GM12878 (cell line): Measurements from ENCODE around the gene OR6Y1. TPM values are rescaled to one million over a fixed set of nuclear protein-coding genes. Genes with fewer than 3 reads are reported as not detected.

Source experiments
- ATAC-seq: fragments of 200-7000 bp; cut with Tn5 transposase; 3 replicates; pipeline ENCODE4 v1.9.1; 2020; ENCODE audit warnings: mild to moderate bottlenecking, moderate library complexity
- BruUV-seq: library from RNA; stranded (reverse); fragments of 400-500 nt; replicated peaks from 2 replicates; lab custom pipeline; 2021; lab: Mats Ljungman, UMichigan
- CTCF ChIA-PET: fragments of 300-600 bp; sonication (Branson Sonifier 250); formaldehyde crosslinking; extraction: SDS; loops from one replicate; lab custom pipeline; 2021; ENCODE audit warnings: inconsistent platforms; lab: Yijun Ruan, JAX
- POLR2A ChIA-PET: fragments of 350-600 bp; formaldehyde crosslinking; extraction: SDS; loops from one replicate; lab custom pipeline; 2021; ENCODE audit warnings: inconsistent platforms; lab: Charles Lee
- RAD21 ChIA-PET: fragments of 300-600 bp; sonication (Branson Sonifier 250); formaldehyde crosslinking; loops from one replicate; lab custom pipeline; 2023; ENCODE audit warnings: antibody characterized with exemption; ENCODE audit not compliant: unreplicated experiment; lab: Charles Lee
- SMC1A ChIA-PET: fragments of 300-600 bp; sonication (Branson Sonifier 250); formaldehyde crosslinking; loops from one replicate; lab custom pipeline; 2023; ENCODE audit not compliant: unreplicated experiment, uncharacterized antibody; lab: Charles Lee
- DNase-seq: peaks from one replicate; pipeline ENCODE4 v3.0.0-alpha.2; 2011; ENCODE audit warnings: low read depth, low spot score
- FAIRE-seq: peaks from 3 replicates; lab custom pipeline; 2011; peaks lifted over from hg19 to GRCh38; lab: Jason Lieb, UNC
- H2AFZ ChIP-seq: 2 replicates; pipeline ENCODE4 v1.6.0; 2011; ENCODE audit warnings: low read depth, low read length, control low read depth; ENCODE audit not compliant: control insufficient read depth
- H3K27ac ChIP-seq: 2 replicates; pipeline ENCODE4 v1.5.1; 2011; ENCODE audit warnings: control low read depth; ENCODE audit not compliant: control insufficient read depth, insufficient read depth
- H3K27me3 ChIP-seq, 2 experiments: replicated peaks in 1 of 2; 2 replicates each; pipeline versions ENCODE4 v1.6.0 to v1.6.1; 2011; ENCODE audit warnings: low read length in 1 of 2; ENCODE audit not compliant: control insufficient read depth in 2 of 2, insufficient read depth in 2 of 2
- H3K36me3 ChIP-seq, 2 experiments: 2 replicates each; pipeline ENCODE4 v1.5.1; 2011; ENCODE audit warnings: low read length in 1 of 2; ENCODE audit not compliant: control insufficient read depth in 2 of 2, insufficient read depth in 2 of 2
- H3K4me1 ChIP-seq: 2 replicates; pipeline ENCODE4 v1.6.1; 2011; ENCODE audit warnings: mild to moderate bottlenecking, low read length, moderate library complexity, mixed read lengths; ENCODE audit not compliant: control insufficient read depth, insufficient read depth
- H3K4me2 ChIP-seq: 2 replicates; pipeline ENCODE4 v1.6.0; 2011; ENCODE audit warnings: control low read depth; ENCODE audit not compliant: control insufficient read depth, insufficient read depth
- H3K4me3 ChIP-seq: fragments of 200-600 bp; sonication (generic); 2 replicates; pipeline ENCODE4 v1.5.1; 2016
- H3K79me2 ChIP-seq: 2 replicates; pipeline ENCODE4 v1.6.0; 2011; ENCODE audit warnings: low read length; ENCODE audit not compliant: control insufficient read depth, insufficient read depth
- H3K9ac ChIP-seq: 2 replicates; pipeline ENCODE4 v1.8.0; 2011; ENCODE audit warnings: low read length, control low read depth, mixed read lengths; ENCODE audit not compliant: control insufficient read depth, insufficient read depth
- H3K9me3 ChIP-seq: replicated peaks from 3 replicates; pipeline ENCODE4 v1.5.1; 2011; ENCODE audit warnings: mild to moderate bottlenecking, low read length; ENCODE audit not compliant: control insufficient read depth, insufficient read depth
- H4K20me1 ChIP-seq: 2 replicates; pipeline ENCODE4 v1.6.0; 2011; ENCODE audit not compliant: control insufficient read depth, insufficient read depth
- BMI1 ChIP-seq: fragments of 450-650 bp; IDR thresholded peaks from 2 replicates; pipeline ENCODE4 v1.6.1; 2016; ENCODE audit warnings: mild to moderate bottlenecking, moderate library complexity, borderline replicate concordance
- CTCF ChIP-seq, 3 experiments: IDR thresholded peaks in 2 of 3; conservative IDR thresholded peaks in 1 of 3; 2 replicates each; pipeline ENCODE4 v1.5.1; 2011; ENCODE audit warnings: low read depth in 3 of 3, low read length in 3 of 3, mild to moderate bottlenecking in 3 of 3, control low read depth in 2 of 3, moderate library complexity in 2 of 3, inconsistent platforms in 1 of 3, mixed read lengths in 1 of 3; ENCODE audit not compliant: control insufficient read depth in 2 of 3, insufficient read depth in 1 of 3; ENCODE audit errors: extremely low read depth in 1 of 3
- E4F1 ChIP-seq: fragments of 450-650 bp; IDR thresholded peaks from 2 replicates; pipeline ENCODE4 v1.6.1; 2018; ENCODE audit warnings: borderline replicate concordance, mild to moderate bottlenecking; ENCODE audit not compliant: partially characterized antibody
- EED ChIP-seq: sonication (generic); IDR thresholded peaks from 2 replicates; pipeline ENCODE4 v1.6.1; 2016; ENCODE audit warnings: antibody characterized with exemption, low read depth
- FOS ChIP-seq: IDR thresholded peaks from 3 replicates; pipeline ENCODE4 v1.6.1; 2011; ENCODE audit warnings: borderline replicate concordance; ENCODE audit not compliant: insufficient read length; ENCODE audit errors: extremely low read depth
- KDM1A ChIP-seq: fragments of 200-600 bp; sonication (generic); IDR thresholded peaks from 2 replicates; pipeline ENCODE4 v1.6.1; 2016; ENCODE audit warnings: borderline replicate concordance
- NFYA ChIP-seq: IDR thresholded peaks from 2 replicates; pipeline ENCODE4 v1.6.1; 2011; ENCODE audit warnings: low read depth, mild to moderate bottlenecking, low read length, improper control_type of control experiment, borderline replicate concordance
- PAX5 ChIP-seq: IDR thresholded peaks from 2 replicates; pipeline ENCODE4 v1.6.1; 2011; ENCODE audit warnings: low read depth, low read length, borderline replicate concordance
- PBX3 ChIP-seq: IDR thresholded peaks from 2 replicates; pipeline ENCODE4 v1.6.1; 2011; ENCODE audit warnings: mild to moderate bottlenecking, low read depth, low read length, moderate library complexity; ENCODE audit not compliant: insufficient replicate concordance
- POLR2AphosphoS2 ChIP-seq: IDR thresholded peaks from 2 replicates; pipeline ENCODE4 v1.6.1; 2011; ENCODE audit warnings: low read depth, mild to moderate bottlenecking, low read length, improper control_type of control experiment, moderate library complexity
- RAD51 ChIP-seq: fragments of 450-650 bp; IDR thresholded peaks from 2 replicates; pipeline ENCODE4 v1.6.1; 2016; ENCODE audit warnings: moderate library complexity, mild to moderate bottlenecking, inconsistent platforms
- RBBP5 ChIP-seq: fragments of 200-600 bp; sonication (generic); conservative IDR thresholded peaks from 2 replicates; pipeline ENCODE4 v1.6.1; 2016
- RCOR1 ChIP-seq: conservative IDR thresholded peaks from 2 replicates; pipeline ENCODE4 v1.6.1; 2012; ENCODE audit warnings: low read depth, low read length, improper control_type of control experiment
- SKIL ChIP-seq: fragments of 450-650 bp; IDR thresholded peaks from 2 replicates; pipeline ENCODE4 v1.6.1; 2017; ENCODE audit warnings: mild to moderate bottlenecking, low read depth, inconsistent platforms; ENCODE audit not compliant: poor library complexity, severe bottlenecking
- SMAD5 ChIP-seq: IDR thresholded peaks from 2 replicates; pipeline ENCODE4 v1.6.1; 2016; ENCODE audit warnings: antibody characterized with exemption, low read depth
- SREBF2 ChIP-seq: IDR thresholded peaks from 2 replicates; pipeline ENCODE4 v1.6.1; 2012; ENCODE audit warnings: mild to moderate bottlenecking, low read length
- TCF7 ChIP-seq: IDR thresholded peaks from 2 replicates; pipeline ENCODE4 v1.6.1; 2014; ENCODE audit warnings: antibody characterized with exemption, borderline replicate concordance
- ZNF207 ChIP-seq: fragments of 450-650 bp; IDR thresholded peaks from 2 replicates; pipeline ENCODE4 v1.6.1; 2014; ENCODE audit warnings: antibody characterized with exemption, mild to moderate bottlenecking, borderline replicate concordance
- ZZZ3 ChIP-seq: IDR thresholded peaks from 2 replicates; pipeline ENCODE4 v1.6.1; 2011; ENCODE audit warnings: low read depth; ENCODE audit not compliant: control insufficient read depth, insufficient read length
- WGBS: methylation state at CpG from one replicate; pipeline ENCODE4 v1.1.6; 2016; ENCODE audit warnings: low lambda C conversion rate; ENCODE audit not compliant: insufficient replicate concordance, insufficient coverage; ENCODE audit errors: missing lambda C conversion rate; 5-methylcytosine and 5-hydroxymethylcytosine counted together
- in situ Hi-C: fragments of 300-500 bp; cut with MboI; formaldehyde crosslinking; loops from 9 replicates; pipeline ENCODE4 v1.14.3; 2018; ENCODE audit warnings: mixed read lengths
- intact Hi-C: fragments of 100-400 bp; cut with micrococcal nuclease; formaldehyde crosslinking; loops from one replicate; pipeline ENCODE4 v1.14.2; 2022; ENCODE audit not compliant: unreplicated experiment
- polyA plus RNA-seq, 11 experiments: library from polyadenylated mRNA; depleted of rRNA in 4 of 11; unstranded in 6 of 11; stranded (reverse) in 5 of 11; fragments of >200 nt; fragmentation: Nextera tagmentation in 4 of 11; fragmentation: Illumina TruSeq in 1 of 11; extraction: Ambion mirVana in 4 of 11; extraction: Trizol in 1 of 11; gene quantifications; 1 replicate in 1 of 11; 2 replicates in 10 of 11; pipeline versions ENCODE4 v1.2.1 to v1.2.3, GENCODE V29; 2011 to 2016; ENCODE audit warnings: inconsistent platforms in 2 of 11, missing spikeins in 2 of 11, low read depth in 1 of 11
- total RNA-seq, 4 experiments: library from RNA; depleted of rRNA in 3 of 4; stranded (reverse); fragments of >200 nt in 3 of 4; fragmentation: Illumina TruSeq in 1 of 4; extraction: Trizol in 1 of 4; gene quantifications; 2 replicates each; pipeline versions ENCODE4 v1.2.1 to v1.2.3, GENCODE V29; 2013 to 2021

Gene OR6Y1
- total and polyA plus RNA-seq, 10 of the 15 experiments (the other 5 are each of a cell fraction or from before 2014, with no cell fraction given) = not detected

DNA sequence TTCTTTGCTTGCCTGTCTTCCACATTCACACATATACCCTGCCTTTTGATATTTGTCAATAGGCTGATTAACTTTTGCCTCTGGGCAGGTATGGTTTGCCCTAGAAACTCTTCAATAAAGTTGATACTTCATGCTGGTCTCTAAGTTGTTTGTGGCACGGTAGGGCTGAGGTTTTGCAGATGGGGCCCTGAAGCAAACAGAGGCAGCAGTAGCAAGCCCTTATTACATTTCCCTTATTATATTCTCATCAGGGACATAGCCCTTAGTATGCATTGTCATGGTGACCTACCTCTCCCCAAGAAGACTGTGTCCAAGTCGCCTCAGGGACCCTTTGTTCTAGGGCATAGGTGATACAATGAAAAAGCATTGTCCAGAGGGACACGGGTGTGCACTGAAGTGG is 16.3 kb upstream of the OR6Y1 start, which contains the start of gene OR6P1:
OR6P1 (minus strand) TSS at position 101 of the 400 bp plus-strand sequence. CDS start 6,976 bp downstream, outside the sequence.
- ChIA-PET CTCF (no interaction called here), SMC1A (no interaction called here), POLR2A (no interaction called here), RAD21 (no interaction called here)
- Histone ChIP-seq H3K4me3 (no peak within 1 kb of the TSS), H3K4me2 (no peak within 1 kb of the TSS), H2AFZ (no peak within 1 kb of the TSS), H3K27ac (no peak within 1 kb of the TSS), H3K4me1 (no peaks in the 10 kb centered on the region), H3K9me3 (no peaks in the 10 kb centered on the region), H3K36me3 (no peaks in the 10 kb centered on the region), H3K9ac (no peak within 1 kb of the TSS), H3K27me3 (no peaks in the 10 kb centered on the region; a peak in 1 of 4 replicates), H4K20me1 (no peaks in the 10 kb centered on the region), H3K79me2 (no peaks in the 10 kb centered on the region)
- FAIRE-seq (no peak), DNase-seq (no peak), ATAC-seq (no peak)
- 30% methylated on average over 3 of the region's 3 CpGs for WGBS
- no TSS peak for BruUV-seq
- in situ Hi-C loops = no loop called here
- intact Hi-C loops = no loop called here
- TF ChIP-seq PBX3 = no peak
- TF ChIP-seq ZNF207 = no peak
- TF ChIP-seq POLR2AphosphoS2 = no peak
- TF ChIP-seq SMAD5 = no peak
- no peak for TF ChIP-seq CTCF (IDR thresholded peaks at IDR 0.05 in 2 of 3, conservative IDR thresholded peaks at IDR 0.05 in 1 of 3; ENCODE audit: control insufficient read depth in 2 of 3, extremely low read depth in 1 of 3, insufficient read depth in 1 of 3, low read depth in 3 of 3, low read length in 3 of 3)
- TF ChIP-seq BMI1 = no peak
- no peak for TF ChIP-seq E4F1
- no peak for TF ChIP-seq RBBP5
- no peak for TF ChIP-seq EED
- no peak for TF ChIP-seq RCOR1
- TF ChIP-seq PAX5 = no peak
- TF ChIP-seq FOS = no peak
- no peak for TF ChIP-seq KDM1A
- TF ChIP-seq ZZZ3 = no peak
- TF ChIP-seq RAD51 = no peak
- no peak for TF ChIP-seq TCF7
- TF ChIP-seq NFYA = no peak
- TF ChIP-seq SKIL = no peak
- TF ChIP-seq SREBF2 = no peak
